ENCODE measurements around the gene GLTPD2.

DNA sequence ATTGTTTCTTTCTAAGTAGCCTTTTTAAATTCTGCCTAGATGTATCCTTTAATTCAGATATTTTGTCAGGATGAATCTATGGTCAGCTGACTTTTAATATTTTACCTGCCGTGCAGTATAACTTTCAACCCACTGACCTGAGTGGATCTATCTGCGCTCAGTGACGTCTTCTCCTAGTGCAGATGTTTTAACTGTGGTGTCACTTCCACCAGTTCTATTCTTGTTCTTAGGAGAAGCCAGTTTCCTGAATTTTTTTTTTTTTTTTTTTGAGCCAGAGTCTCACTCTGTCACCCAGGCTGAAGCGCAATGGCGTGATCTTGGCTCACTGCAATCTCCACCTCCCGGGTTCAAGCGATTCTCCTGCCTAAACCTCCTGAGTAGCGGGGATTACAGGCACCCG is 22.0 kb upstream of the GLTPD2 start:
- TF ChIP-seq, protein P1, sequence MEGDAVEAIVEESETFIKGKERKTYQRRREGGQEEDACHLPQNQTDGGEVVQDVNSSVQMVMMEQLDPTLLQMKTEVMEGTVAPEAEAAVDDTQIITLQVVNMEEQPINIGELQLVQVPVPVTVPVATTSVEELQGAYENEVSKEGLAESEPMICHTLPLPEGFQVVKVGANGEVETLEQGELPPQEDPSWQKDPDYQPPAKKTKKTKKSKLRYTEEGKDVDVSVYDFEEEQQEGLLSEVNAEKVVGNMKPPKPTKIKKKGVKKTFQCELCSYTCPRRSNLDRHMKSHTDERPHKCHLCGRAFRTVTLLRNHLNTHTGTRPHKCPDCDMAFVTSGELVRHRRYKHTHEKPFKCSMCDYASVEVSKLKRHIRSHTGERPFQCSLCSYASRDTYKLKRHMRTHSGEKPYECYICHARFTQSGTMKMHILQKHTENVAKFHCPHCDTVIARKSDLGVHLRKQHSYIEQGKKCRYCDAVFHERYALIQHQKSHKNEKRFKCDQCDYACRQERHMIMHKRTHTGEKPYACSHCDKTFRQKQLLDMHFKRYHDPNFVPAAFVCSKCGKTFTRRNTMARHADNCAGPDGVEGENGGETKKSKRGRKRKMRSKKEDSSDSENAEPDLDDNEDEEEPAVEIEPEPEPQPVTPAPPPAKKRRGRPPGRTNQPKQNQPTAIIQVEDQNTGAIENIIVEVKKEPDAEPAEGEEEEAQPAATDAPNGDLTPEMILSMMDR (IDR thresholded peaks at IDR 0.05) = no peak
- no peak for TF ChIP-seq POLR2A (IDR thresholded peaks at IDR 0.05)

Measured in lower leg skin (tissue), 3 donors.